Adrenal gland (tissue), 12 donors: ENCODE measurements around the gene ASXL2. TPM values are rescaled to one million over a fixed set of nuclear protein-coding genes. Genes with fewer than 3 reads are reported as not detected.

Source experiments
- DNase-seq, 7 donors: peaks; one replicate each; pipeline ENCODE4 v3.0.0-alpha.2; 2019 to 2020
- H3K27ac ChIP-seq, 5 donors: fragments of 200-600 bp; sonication (generic) in 4 of 5; 1 replicate in 3 of 5; 2 replicates in 2 of 5; pipeline versions ENCODE4 v1.5.1 to v1.8.0; 2016 to 2020; ENCODE audit warnings: mild to moderate bottlenecking in 1 of 5
- H3K27me3 ChIP-seq: fragments of 200-600 bp; 2 replicates; pipeline ENCODE4 v1.8.0; 2021
- H3K36me3 ChIP-seq, 2 donors: fragments of 200-600 bp; replicated peaks in 1 of 2; 1 replicate in 1 of 2; 2 replicates in 1 of 2; pipeline versions ENCODE4 v1.5.1 to v1.8.0; 2018 to 2022
- H3K4me1 ChIP-seq, 2 donors: fragments of 200-600 bp; replicated peaks in 1 of 2; 1 replicate in 1 of 2; 2 replicates in 1 of 2; pipeline versions ENCODE4 v1.5.1 to v1.8.0; 2018 to 2021
- H3K4me3 ChIP-seq, 4 donors: fragments of 200-600 bp; sonication (generic) in 3 of 4; one replicate each; pipeline ENCODE4 v1.5.1; 2016 to 2018
- H3K9me3 ChIP-seq, 3 donors: fragments of 200-600 bp; sonication (generic) in 1 of 3; replicated peaks in 1 of 3; 1 replicate in 2 of 3; 2 replicates in 1 of 3; pipeline versions ENCODE4 v1.5.1 to v1.8.0; 2016 to 2021
- CTCF ChIP-seq, 6 experiments: fragments of 450-650 bp in 4 of 6; fragments of 200-600 bp in 2 of 6; sonication (generic) in 1 of 6; IDR thresholded peaks; 1 replicate in 5 of 6; 2 replicates in 1 of 6; pipeline versions ENCODE4 v1.5.1 to v1.8.0; 2016 to 2021; ENCODE audit warnings: antibody characterized with exemption in 6 of 6, mild to moderate bottlenecking in 2 of 6, moderate library complexity in 1 of 6
- POLR2A ChIP-seq, 2 donors: fragments of 450-650 bp; IDR thresholded peaks; one replicate each; pipeline ENCODE4 v1.6.1; 2017; ENCODE audit warnings: antibody characterized with exemption in 2 of 2, mild to moderate bottlenecking in 2 of 2, moderate library complexity in 1 of 2
- WGBS, 4 donors: extraction: QIAGEN DNeasy Blood & Tissue Kit in 2 of 4; methylation state at CpG; one replicate each; pipeline versions ENCODE4 v1.1.5 to v1.1.7; 2013 to 2017; 5-methylcytosine and 5-hydroxymethylcytosine counted together
- intact Hi-C, 2 donors: fragments of 100-400 bp; cut with DNase I; formaldehyde crosslinking; loops; one replicate each; pipeline versions ENCODE4 v1.14.1 to v1.15.0; 2022 to 2023
- polyA plus RNA-seq, 3 donors: library from polyadenylated mRNA; stranded (reverse); fragments of 200-250 nt in 2 of 3; fragments of 350-450 nt in 1 of 3; fragmentation: Illumina TruSeq in 1 of 3; extraction: RNeasy Lipid Tissue Mini Kit (QIAGEN cat#74804) in 1 of 3; gene quantifications; one replicate each; pipeline ENCODE4 v1.2.3, GENCODE V29; 2013 to 2014
- total RNA-seq, 9 donors: library from RNA; depleted of rRNA in 4 of 9; stranded (reverse); fragments of >200 nt in 4 of 9; fragments of 120-200 nt in 1 of 9; fragmentation: NEBNext Ultra II Directional in 1 of 9; extraction: Animal tissue kit (Norgen Biotek cat#: 25700) in 1 of 9; gene quantifications; one replicate each; pipeline versions ENCODE4 v1.1.0 to v1.2.4, GENCODE V29; 2013 to 2023
- donor health status: healthy with polysubstance abuse.
- donor health status: Bipolar disorder and iron deficiency.
- donor health status: DM: yes; HTN: yes; CAD: no.
- donor health status: DM: no; HTN: no; CAD: no.
- donor health status: DM: no; HTN: no; CAD: no.
- donor health status: DM: yes; HTN: yes; CAD: no.

The ASXL2 gene
- total and polyA plus RNA-seq, 12 donors, result 1.4 to 41.8 (median 20.9) TPM

- 90 to 100% (median 97%) methylated on average over 3 of the region's 3 CpGs for WGBS, 4 donors
- Histone ChIP-seq H3K9me3 (no peaks in the 10 kb centered on the region), H3K36me3 (no peaks in the 10 kb centered on the region), H3K4me3 (no peak overlapping the region), H3K27ac (no peak overlapping the region), H3K4me1 (no peaks in the 10 kb centered on the region), H3K27me3 (no peaks in the 10 kb centered on the region)
- TF ChIP-seq CTCF (IDR thresholded peaks at IDR 0.05), result no peak
- TF ChIP-seq POLR2A (IDR thresholded peaks at IDR 0.05), result no peak
- intact Hi-C loops, result no loop called here
- no peak for DNase-seq
Measured at GRCh38 chr2:25725877-25726276, 152.4 kb downstream of the ASXL2 start.

GRCh38 chr2:25724756-25725155 is 153.5 kb downstream of the ASXL2 start:
- DNase-seq, result no peak
- no peak overlapping the region for H3K27ac ChIP-seq

GRCh38 chr2:25722224-25722623 is 156.1 kb downstream of the ASXL2 start:
- Histone ChIP-seq H3K4me3 (no peak overlapping the region), H3K4me1 (no peaks in the 10 kb centered on the region), H3K36me3 (no peaks in the 10 kb centered on the region), H3K9me3 (no peaks in the 10 kb centered on the region), H3K27me3 (no peaks in the 10 kb centered on the region), H3K27ac (no peak overlapping the region)
- 78 to 87% (median 82%) methylated on average over 3 of the region's 3 CpGs for WGBS, 4 donors
- intact Hi-C loops, result no loop called here
- DNase-seq, result no peak
- TF ChIP-seq POLR2A (IDR thresholded peaks at IDR 0.05) (no peak), CTCF (IDR thresholded peaks at IDR 0.05) (no peak)

More at GRCh38 chr2:25724756-25725155, 153.5 kb downstream of the ASXL2 start:
- intact Hi-C loops, result no loop called here
- H3K36me3 ChIP-seq, result no peaks in the 10 kb centered on the region
- no peaks in the 10 kb centered on the region for H3K27me3 ChIP-seq
- no peaks in the 10 kb centered on the region for H3K9me3 ChIP-seq
- no peaks in the 10 kb centered on the region for H3K4me1 ChIP-seq
- TF ChIP-seq POLR2A (IDR thresholded peaks at IDR 0.05) (no peak), CTCF (IDR thresholded peaks at IDR 0.05) (no peak)
- 90 to 92% (median 91%) methylated on average over 3 to 6 of the region's 6 CpGs for WGBS, 4 donors
- H3K4me3 ChIP-seq, result no peak overlapping the region

GRCh38 chr2:25720575-25720974 is 157.7 kb downstream of the ASXL2 start:
- TF ChIP-seq POLR2A (IDR thresholded peaks at IDR 0.05) (no peak), CTCF (IDR thresholded peaks at IDR 0.05) (no peak)
- Histone ChIP-seq H3K9me3 (no peaks in the 10 kb centered on the region), H3K27me3 (no peaks in the 10 kb centered on the region), H3K27ac (no peak overlapping the region), H3K36me3 (no peaks in the 10 kb centered on the region), H3K4me3 (no peak overlapping the region), H3K4me1 (no peaks in the 10 kb centered on the region)
- 75 to 87% (median 81%) methylated on average over 1 of the region's 1 CpG for WGBS, 4 donors
- intact Hi-C loops, result no loop called here
- DNase-seq, result no peak
